ENCODE results near the gene ZMYM1. TPM values are rescaled to one million over a fixed set of nuclear protein-coding genes. Genes with fewer than 3 reads are reported as not detected.

The ZMYM1 gene
- total and polyA plus RNA-seq, 2 of the 8 experiments (the other 6 are each of a cell fraction or from before 2014, with no cell fraction given) = 10.0 to 41.3 TPM

- TF ChIP-seq RNF2 (IDR thresholded peaks at IDR 0.05; ENCODE audit: borderline replicate concordance, low read depth, low read length, missing control alignments, poor library complexity, severe bottlenecking) (no peak), POLR2AphosphoS5 (IDR thresholded peaks at IDR 0.05; ENCODE audit: low read depth, low read length) (no peak), TAF7 (optimal IDR thresholded peaks at IDR 0.05; ENCODE audit: borderline replicate concordance, low read depth, low read length) (no peak), CHD1 (IDR thresholded peaks at IDR 0.05; ENCODE audit: low read depth, low read length) (no peak)
Measured at GRCh38 chr1:35069746-35070145, 9.4 kb upstream of the ZMYM1 start (continued).
